CD4-positive, alpha-beta T cell treated with Interleukin-15 for 4 hours (primary cell): ENCODE measurements around the gene NDUFAF4.

ENCODE experiments used
- DNase-seq: peaks from one replicate; pipeline ENCODE4 v3.0.0-alpha.2; 2020; ENCODE audit warnings: low spot score

Gene NDUFAF4

DNA sequence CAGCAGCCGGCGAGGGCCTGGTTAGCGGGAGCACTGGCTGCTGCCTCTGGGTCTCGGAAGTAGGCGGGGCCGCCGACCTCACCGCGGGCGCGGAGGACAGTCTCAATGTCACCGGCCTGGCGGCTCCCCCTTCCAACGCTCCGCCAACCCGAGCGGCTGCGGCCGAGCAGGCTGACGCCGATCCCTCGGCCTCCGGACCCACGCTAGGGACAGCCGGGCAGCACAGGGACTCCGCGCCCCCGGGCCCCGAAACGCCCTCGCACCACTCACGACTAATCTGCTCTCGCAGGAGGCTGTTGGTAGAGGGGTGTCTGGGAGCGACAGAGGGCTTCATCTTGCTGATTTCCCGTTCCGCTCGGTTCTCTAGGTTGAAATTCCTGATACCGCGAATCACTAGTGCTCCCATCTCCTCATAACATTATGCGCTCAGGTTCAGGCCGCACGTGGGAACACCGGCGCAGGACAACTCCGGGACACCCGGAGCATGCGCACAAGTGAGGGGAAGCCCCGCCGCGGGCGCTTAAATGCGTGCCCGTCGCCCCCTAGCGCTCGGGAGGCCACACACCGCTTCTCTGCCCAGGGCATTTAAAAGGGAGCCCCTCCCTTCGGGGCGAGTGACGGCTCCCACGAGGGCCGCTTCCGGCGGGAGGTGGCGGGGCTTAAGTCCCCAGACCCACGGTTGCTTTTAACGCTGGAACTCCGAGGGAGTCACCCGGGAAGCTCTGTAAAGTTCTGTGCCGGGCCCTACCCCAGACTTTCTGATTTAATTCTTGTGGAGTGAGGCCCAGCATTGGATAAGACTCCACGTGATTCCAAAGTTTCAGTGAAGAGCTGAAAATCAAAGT is at the start of gene NDUFAF4:
TSS of gene NDUFAF4 (minus strand) at position 496 of the 845 bp plus-strand sequence. CDS start at position 406, 90 bp downstream.
- DNase-seq, result peak; percentile 94

DNA sequence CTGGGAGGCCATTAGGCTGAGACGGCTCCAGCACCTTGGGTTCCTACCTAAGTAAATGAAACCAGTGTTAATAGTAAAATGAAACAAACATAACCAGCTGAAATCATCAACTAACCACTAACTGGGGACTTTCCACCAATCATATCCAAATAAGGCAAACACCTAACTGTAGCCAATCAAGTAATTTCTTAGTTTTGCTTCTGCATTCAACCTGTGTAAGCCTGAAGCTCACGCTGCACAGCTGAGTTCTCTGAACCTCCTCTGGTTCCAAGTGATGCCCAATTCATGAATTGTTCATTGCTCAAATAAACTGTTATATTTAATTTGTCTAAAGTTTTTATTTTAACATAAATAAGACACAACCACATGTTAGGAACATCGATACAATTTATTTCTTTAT is 49.4 kb upstream of the NDUFAF4 start:
- no peak for DNase-seq

DNA sequence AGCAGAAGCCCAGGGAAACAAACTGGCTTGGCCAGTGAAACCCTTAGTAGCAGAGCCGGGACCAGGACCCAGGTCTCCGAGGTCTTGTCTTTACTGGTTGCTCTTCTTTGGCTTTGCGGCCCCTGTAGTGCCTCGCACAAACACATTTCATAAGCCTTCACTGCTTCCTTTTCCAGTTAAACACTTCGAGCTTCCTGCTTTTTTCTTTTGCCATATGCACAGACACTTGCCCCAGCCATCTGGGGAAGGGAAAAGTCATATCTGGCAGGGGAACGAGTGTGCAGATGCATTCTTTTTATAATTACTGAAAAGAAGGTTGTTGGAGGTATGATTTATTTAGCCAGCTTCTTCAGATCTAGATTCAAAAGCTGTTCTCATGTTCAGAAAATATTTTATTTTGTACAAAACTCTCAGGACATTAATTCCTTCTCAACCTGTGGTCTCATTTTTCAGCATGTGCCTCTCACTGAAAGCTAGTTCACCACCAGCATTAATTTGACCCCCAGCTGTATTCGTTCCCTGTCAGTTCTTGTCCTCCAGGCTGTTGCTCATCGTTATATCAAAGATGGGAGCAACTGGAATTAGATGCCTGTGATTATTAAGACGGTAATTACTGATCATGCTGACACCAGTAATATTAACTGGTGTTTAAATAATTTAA is 46.0 kb upstream of the NDUFAF4 start:
- no peak for DNase-seq

DNA sequence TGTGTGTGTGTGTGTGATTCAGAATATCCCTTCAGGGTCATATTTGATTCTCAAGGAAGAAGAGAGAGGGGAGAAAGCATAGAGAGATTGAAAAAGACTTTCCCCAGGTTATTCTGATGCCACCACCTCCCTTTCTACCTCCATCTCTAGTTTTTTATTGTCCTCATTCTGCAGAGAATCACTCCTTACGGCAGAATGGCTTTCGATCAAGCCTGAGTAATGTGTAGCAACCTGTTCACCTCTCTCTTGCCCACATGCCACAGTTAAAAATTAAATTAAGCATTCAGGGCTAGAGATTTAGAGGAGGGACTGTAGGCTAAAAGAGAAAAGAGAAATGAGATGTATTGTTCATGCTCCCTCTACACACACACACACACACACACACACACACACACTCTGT is 45.0 kb upstream of the NDUFAF4 start:
- DNase-seq, result no peak

DNA sequence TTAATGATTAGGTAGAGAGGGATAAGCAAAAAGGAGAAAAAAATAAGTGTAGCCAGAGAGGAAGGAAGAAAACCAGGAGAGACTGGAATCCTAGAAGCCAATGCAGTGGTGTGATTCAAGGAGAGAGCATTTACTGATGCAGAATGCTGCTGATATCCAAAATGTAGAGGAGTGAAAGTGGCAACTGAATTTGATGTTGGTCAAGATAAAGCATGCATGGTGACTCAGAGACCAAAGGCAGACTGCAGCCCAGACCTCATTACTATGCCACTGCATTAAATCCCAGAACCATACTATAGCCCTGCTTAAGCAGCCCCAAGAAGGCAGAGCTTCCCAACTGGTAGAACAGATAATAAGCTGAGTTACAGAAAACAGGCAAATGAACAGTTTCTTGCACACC is 42.6 kb upstream of the NDUFAF4 start:
- DNase-seq, result no peak

DNA sequence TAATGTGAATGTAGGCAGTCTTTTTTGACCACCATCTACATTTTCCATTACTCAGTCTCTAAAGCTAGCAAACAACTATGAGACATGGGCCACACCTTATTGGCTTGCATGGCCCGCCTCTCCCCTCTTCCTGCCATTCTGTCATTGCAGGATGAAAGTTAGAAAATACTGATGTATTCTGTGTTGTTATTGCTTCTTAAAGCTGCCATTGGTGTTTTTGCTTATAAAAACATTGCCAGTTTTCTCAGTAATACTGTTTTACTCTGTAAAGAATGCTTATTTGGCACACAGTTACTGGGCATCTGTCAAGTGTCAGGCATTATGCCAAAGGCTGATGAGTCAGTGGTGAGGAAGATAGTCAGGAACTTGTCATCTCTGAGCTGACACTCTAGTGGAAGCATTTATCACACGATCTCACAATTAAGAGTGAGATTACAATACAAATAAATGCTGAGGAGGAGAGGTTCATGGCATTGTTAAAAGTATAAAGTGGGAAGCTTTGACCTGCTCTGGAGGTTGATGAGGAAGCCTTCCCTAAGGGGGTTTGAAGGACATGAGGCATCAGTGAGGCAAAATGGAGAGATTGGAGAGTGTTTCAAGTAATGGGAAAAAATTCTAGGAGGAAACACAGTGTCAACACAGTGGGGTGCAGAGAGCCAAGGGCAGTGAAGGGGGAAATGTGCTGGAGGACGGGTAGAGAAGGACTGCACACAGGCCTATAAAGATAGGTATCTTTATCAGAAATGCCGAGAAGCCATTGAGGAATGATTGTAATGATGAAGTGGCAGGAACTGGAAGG is 41.5 kb upstream of the NDUFAF4 start:
- DNase-seq, result no peak

DNA sequence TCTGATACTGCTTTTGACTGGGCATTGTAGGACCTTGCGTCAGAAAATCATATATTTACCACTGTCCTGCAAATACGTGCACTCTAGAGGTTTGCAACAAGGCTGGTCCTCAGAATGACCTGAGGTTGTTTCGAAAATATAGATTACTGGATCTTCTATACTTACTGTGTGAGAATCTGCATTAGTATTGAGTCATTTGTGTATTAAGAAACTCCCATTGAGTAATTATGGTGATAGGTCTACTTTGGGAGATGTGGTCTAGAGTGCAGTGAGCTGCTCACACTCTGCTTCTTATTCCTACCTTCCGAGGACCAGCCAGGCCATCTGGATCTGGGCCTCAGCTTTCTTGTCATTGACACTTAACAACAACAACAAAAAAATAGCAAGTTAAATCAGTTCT is 36.4 kb upstream of the NDUFAF4 start:
- DNase-seq, result no peak

DNA sequence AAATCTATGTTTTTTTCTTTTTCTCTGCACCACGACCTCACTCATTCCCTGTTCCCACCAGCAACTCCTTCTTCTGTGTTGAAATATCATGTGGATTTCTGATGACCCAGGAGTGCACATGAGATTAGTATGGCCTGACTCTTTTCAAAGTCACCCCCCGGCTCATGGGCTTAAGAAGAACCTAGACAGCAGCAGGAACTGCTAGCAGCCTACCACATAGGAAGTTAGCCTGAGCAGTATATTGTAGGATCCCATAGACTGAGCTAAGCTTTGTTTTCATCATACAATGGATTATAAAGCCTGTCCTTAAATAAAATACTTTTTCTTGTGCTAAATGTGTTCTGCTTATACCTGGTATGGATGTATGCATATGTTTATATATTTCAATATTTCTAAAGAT is 33.5 kb upstream of the NDUFAF4 start:
- no peak for DNase-seq

DNA sequence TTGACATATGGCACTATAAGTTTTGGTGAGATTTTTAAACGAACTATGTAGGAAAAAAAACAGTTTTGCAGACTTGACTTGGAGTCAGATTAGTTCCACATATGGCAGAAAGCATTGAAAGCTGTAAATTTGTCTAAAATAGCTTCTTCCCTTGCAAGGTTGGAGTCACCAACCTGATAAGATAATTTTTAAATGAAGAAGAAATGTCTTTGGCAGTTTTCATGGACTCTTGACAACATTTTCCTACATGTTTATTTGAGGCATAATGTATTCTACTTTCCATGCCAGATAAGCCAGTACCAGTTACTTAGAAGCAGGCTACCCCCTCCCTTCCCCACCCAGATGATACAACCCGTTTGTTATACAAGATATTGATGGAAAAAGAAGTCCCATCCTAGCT is 32.0 kb upstream of the NDUFAF4 start:
- no peak for DNase-seq

DNA sequence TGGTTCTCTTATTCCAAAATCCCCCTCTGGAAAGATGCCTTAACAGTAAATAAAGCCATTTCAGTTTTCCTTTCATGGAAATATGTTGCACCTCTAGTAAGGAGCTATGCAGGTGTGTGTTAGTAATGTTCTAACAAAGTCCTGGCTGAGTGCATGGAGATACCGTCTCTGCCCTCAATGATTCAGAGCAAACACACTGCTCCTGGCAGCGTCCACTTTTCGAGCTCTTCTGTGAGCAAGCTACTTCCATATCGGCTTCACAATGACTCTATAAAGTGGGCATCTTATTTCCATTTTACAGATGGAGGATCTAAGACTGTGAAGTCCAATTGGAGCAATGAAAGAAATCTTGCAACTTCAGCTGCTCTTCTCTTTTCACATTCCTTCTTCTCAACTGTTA is 30.0 kb upstream of the NDUFAF4 start:
- no peak for DNase-seq

DNA sequence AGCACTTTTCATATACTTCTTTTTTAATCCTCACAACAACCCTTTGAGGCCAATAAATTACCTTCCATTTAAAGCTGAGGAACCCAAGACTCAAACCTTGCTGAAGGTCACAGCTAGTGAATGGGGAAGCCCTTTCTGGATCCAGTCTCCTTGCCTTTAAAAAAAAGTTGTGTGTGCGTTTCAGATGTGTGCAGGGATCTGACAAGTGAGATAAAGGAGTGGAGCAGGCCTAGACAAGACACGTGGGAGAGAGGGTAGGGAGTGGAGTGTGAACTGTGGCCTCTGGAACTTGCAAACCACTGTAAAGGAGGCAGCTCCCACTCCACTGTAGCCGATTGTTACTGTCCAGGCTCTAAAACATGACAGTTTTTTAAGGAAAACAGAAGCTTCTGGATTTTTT is 28.7 kb upstream of the NDUFAF4 start:
- DNase-seq, result no peak

DNA sequence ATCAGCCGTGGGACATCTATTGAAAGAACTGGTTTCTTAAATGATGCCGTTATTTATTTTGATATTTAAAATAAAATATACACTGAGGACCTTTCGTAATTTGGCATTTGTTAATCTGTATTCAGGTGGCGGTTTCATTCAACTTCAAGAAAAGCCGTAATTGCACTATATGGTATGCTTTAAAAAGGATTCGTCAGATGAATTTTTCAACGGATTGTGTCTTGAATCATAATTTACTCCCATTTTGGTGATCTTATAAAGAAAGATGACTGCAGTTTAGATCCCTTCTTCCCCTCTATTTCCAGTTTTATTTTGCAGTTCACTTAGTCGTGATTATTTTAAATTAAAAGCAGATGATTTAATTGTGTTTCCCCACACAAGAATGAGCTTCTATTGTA is 27.6 kb upstream of the NDUFAF4 start:
- DNase-seq, result no peak

DNA sequence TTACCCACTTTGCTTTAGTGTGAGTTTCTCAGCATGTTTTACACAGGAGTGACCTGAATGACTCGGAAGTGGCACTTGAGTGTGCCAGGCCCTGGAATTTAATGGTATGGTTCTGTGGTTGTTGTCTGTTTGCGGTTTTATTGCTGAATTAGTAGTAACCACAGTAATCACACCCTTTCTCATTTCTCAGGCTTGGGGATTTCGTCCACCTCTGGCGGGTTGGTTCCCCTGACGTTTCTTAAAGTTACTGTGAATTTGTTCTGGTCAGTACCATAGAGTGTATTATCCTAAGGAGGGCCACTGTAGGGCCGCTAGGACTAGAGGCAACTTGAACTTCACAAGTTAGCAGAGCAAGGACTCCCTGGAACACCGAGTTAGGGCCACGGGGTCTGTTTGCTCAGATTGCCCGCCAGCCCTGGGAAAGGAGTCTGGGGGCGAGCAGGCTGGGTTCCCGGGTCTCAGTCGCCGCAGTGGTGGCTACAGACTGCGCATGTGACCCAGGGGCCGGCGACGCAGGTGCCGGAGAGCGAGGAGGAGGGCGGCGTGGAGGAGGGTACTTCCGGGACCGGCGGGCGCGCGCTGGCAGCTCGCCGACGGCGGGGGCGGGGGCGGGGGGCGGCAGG is 26.3 kb upstream of the NDUFAF4 start:
- DNase-seq, result peak; percentile 41

DNA sequence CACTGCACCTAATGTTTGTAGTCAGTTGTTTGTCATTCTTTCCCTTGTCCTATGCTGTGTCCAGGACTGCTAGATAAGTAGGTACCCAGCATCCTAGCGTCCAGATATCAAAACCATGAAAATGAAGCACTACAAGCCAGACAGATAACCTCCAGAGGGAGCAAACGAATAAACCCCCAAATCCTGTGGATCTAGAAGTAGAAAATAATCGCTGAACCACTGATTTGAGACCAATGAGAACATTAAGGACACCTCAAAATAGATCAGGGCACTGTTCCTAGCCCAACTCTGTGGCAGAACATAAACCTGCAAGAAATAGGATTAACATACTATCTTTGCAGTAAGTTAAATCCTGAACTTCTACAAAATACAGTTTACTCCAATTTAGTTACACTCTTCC is 25.7 kb upstream of the NDUFAF4 start:
- DNase-seq, result no peak

DNA sequence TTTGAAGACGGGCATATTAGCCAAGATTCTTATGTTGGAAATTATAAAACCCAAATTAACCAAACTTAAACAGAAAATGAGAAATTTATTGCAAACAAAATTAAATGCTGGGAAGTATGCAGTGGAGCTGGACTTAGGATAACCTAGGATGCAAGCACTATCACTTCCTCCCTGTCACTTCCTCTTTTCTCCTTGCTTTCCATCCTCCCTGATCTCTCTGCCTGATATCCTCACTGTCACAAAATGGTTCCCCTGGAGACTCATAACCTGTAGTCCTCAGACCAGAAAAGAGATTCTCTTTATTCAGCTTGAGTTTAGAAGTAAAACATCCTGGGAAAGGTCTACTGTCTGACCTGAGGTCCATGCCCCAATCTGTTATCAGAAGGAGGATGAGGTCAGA is 19.4 kb upstream of the NDUFAF4 start:
- no peak for DNase-seq

DNA sequence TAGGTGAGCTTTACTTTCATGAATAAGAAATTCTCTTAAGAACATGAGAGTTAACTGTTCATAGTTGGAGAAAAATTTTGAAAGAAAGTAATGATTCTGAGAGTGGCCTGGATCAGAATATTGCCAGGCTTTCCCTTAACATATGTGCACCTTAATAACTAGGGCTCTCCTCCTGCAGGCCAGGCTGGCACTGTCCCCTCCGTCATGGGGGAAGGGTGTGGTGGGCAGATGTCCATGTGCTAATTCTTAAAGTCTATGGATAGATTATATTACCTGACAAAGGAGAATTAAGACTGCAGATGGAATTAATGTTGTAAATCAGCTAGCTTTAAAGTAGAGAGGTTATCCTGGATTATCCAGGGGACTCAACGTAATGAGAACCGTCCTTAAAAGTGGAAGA is 15.9 kb upstream of the NDUFAF4 start:
- DNase-seq, result no peak

DNA sequence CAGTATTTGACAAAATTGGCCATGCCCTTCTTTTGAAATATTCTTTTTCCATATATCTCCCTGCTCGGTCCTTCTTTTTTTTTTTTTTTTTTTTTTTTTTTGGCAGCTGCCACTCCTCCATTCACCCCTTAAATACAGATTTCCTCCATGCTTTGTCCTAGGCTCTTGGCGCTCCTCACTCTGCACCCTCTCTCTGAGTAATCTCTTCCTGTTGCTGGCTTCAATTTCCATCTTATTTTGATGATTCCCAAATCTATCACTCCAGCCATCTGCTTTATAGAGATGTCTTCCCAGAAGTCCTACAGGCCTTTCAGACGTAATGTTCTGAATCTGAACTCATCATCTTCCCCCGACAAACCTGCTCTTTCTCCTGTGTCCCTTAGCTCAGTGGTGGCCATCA is 14.1 kb upstream of the NDUFAF4 start:
- DNase-seq, result no peak

DNA sequence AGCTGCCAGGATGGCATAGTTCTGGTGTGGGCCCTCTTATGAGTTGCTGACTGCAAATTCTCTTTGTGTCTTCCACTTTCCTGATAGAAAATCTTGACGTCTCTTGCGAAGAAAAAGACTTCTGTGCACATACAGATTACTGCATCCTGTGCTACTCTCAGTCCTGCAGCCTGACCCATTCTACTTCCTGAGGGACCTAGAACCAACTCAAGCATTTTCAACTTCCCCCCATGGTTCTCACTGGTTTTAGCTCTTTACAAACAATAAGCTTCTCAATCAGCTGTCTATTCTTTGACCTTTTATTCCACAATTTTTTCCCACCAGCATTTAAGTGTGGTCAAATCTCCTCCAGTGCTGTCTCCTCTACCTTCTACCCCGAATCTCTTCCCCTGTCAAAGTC is 13.5 kb upstream of the NDUFAF4 start:
- DNase-seq, result no peak

DNA sequence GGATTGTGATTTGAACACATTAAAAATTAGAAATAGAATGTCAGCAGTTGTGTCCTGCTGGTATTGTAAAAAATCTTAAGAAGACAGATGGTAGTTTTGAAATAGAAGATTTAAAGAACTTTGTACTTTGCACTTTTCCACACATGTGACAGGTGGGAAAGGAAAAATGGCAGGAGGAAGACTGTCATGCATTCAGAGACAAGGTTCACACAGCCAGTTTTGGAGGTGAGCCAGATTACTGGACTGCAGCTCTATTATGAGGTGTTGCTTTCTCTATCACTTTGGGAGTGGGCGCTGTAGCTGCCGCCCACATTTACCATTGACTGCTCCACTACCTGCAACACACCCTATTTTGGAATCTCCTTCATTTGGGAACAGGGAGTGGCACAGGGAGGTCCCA is 12.1 kb upstream of the NDUFAF4 start:
- no peak for DNase-seq

DNA sequence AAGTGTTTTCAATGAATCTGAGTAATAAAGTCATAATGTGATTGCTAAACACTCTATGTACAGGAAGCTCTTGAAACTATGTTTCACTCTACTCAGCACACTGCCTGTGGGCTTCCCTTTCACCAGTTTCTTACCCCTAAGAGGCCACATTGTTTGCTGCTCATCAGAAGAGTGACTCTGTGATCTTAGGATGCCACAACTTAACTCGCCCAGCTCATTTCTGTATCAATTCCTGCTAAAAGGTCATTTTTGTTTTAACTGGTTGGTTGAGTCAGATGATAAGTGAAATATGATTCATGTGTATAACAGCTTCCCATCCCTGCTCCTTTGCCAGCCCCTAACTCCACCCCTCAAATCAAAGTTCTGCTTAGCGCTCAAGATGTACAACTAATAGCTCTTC is 9.8 kb upstream of the NDUFAF4 start:
- DNase-seq, result no peak

DNA sequence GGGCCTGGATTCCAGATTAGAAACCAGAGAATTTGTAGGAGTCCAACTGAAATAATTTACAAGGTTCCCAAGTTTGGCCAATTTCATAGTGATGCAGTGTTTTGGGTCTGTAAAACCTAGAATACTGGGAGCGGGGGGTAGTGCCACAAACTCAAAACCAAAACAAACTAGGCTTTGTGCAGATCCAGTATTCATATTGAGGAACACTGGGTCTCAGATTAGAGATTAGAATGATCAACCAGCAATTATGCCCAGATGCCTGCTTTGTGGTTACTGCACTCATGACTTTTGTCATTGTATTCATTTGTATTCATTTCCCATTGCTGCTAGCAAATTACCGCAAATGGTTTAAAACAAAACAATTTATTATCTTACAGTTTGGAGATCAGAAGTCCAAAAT is 3.2 kb upstream of the NDUFAF4 start:
- no peak for DNase-seq

DNA sequence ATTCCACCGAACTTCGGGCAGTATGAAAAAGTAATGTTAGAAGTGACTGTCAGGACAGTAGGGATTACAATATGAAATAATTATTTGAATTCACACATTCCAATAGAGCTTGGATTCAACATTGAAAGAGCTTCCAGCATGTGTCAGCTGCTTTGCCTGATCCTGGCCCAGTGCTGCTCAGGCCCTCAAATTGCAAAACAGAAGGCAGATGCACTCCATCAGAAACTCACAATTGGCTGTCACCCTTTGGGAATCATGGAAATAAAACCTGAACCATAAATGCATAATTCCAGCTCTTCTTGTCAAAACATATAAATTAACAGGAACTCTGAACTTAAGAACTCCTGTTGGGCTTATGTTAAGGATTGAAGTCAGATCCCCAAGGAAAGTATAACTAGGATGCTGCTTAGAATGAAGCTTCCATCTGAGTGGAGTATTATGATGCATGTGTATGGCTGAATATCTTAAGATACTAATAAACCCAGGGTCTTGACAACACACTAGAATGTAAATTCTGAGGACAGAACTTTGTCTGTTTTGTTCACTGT is 1.8 kb upstream of the NDUFAF4 start:
- DNase-seq, result no peak
